ENCODE data around the gene TMEM139.

TMEM139 gene

DNA sequence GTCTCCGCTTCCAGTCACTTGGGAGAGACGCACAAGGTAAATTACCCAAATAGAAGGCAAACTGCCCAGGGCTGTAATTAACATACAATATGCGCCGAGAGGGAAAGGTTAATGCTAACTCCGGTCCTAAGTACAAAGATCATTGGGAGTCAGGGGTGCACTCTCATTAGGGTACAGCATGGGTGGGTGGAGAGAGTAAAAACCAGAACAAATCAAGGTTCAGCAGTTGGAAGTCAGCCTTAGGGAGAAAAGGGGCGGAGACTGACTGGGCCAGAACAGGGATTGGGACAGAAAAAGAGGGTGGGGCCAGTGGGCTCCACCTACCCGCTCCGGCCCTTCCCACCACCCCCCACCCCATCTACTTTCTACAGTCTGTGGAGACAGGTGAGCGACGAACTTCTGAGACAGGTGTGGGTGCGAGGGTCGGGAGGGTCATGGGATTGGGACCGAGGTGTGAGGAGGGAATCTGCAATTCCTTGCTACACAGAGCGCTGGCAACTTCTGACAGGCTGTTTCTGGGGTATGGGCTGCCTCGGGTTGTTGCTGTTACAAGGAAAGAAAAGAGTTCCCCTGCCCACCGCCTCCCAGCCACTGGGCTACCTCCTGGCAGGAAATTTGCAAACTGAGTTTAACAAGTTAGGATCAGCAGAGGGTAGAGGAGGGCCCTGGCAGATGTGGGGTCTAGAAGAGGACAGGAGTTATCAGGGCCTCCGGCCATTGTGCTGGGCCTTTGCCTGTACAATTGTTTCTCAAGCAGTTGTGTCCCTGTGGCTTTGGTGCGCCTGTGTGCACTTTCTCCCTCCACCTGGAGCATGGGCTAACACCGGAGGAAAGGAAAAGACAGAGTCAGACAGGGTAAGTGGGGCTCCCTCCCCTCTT, at the start of gene TMEM139:
Gene TMEM139, plus strand, starts transcription at position 368 of the 879 bp plus-strand sequence. CDS start 1,000 bp downstream, outside the sequence.
- DNase-seq, result no peak

DNA sequence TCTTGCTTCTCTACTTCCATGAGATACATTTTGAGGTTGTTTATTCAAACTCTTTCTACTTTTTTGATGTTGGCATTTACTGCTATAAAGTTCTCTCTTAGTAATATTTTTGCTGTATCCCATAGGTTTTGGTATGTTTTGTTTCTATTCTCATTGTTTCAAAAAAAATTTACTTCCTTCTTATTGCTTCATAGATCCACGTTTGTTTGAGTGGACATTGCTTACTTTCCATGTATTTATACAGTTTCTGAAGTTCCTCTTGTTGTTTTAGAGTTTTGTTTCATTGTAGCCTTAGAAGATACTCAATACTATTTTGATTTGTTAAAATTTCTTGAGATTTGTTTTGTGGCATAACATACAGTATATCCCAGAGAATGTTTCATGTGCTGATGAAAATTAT, 49.2 kb upstream of the TMEM139 start:
- DNase-seq, result no peak

DNA sequence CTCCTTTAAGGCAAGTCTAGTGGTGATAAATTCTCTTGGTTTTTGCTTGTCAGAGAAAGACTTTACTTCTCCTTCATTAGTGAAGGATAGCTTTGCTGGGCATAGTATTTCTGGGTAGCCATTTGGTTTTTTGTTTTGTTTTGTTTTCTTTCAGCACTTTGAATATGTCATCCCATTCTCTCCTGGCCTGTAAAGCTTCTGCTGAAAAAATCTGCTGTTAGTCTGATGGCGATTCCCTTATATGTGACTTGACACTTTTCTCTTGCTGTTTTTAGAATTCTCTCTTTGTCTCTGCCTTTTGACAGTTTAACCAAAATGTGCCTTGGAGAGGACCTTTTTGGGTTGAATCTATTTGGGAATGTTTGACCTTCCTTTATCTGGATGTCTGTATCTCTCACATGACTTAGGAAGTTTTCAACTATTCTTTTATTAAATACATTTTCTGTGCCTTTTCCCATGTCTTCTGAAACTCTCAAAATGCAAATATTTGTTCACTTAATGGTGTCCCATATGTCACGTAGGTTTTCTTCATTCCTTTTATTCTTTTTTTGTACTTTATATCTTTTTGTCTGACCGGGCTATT, 48.3 kb upstream of the TMEM139 start:
- DNase-seq, result no peak

DNA sequence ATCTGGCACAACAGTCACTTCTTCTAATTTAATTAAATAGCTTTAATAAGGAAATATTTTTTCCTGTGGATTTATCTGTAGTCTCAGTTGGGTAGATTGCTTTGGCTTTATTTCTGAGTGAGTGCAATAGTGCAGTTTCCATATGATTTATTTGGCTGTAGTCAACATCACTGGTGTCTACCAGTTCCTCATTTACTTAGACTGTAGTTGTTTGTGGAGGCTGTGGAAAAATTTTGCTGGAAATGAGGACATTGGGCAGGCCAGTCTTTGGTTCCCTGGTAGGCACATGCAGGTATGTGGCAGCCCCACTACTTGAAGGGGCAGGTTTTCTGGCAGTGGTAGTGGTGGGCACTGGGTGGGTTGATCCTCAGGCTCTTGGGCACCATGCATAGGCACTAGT, 47.4 kb upstream of the TMEM139 start:
- no peak for DNase-seq

DNA sequence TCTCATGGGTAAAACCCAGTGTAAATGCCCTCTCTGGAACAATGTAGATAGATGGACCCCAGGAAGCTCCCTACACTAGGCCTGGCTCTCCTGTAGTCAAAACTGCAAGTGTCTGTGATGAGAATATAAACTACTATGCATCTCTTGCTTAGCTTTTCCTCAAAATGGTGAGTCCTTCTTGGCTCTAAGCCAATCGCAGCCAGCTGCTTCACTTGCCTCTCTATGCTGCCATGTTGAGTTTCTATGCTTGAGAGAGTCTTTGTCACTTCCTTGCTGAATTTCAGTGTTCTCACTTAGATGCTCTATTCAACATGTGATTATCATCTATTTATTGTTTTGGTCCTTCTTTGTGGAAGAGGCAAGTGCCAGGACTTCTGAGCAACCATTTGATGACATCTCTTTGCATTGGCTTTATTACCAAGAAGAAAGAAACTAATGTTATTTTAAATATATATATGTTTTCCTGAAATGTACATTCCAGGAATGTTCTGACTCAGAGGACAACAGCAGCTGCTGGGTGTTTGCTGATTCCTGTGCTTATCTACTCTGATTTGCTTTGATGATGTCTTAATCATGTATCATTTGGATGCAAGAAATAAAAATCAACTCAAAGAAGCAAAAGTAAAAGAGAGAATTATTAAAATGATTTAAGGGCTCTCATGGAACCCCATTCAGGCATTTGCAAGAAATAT, 46.3 kb upstream of the TMEM139 start:
- DNase-seq, result no peak

DNA sequence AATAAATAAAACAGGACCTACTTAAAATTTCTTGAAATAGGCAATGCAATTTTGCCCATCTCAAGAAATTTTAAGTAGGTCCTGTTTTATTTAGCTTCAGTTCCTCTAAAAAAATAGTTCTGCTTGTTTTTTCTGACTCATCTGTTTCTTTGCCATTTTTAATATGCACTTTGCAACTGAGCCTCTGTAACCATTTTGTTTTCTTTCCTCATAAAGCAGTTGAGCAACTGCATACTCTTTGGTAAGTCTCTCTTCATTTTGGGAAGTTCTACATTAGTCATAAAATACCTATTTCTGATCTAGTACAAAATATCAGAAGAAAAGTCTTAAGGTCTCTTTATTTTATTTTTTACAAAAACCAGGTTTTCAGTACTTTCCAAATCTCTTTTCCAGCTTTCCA, 44.9 kb upstream of the TMEM139 start:
- no peak for DNase-seq

DNA sequence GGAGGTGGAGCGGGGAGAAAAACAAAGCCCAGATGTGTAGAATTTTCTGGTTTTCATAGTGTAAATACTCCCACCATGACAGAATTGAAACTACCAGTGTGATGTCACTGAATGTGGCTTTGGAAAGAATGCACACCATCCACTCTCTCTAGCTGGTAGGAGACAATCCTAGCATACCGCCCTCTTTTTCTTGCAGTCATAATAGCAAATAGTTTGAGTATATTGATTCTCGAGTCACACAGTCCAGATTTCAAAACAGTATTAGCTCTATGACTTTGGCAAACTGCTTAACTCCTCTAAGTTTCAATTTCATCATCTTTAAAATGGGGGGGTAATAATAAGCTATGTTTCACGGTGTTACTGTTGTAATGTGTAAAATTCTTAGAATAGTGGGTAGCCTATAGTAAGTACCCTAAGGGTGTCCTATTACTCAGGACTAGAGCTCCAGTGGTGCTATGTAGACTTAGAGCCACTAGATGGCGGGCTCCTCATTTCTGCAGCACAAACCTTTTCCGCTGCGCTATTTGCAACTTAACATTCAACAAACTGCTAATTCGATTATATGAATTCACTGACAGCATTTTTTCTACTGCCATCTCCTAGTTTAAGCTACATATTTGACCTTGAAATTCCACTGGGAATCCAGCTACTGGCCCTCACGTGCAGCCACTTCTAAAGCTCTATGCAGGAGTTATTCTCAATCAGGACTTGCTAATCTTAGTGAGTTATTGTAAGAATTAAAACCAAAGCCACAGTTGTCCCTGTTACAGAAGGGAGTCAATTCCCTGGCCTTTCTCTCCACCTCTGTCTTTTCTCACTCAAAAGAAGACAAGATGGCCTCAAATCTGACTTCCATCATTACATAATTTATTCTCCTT, 44.2 kb upstream of the TMEM139 start:
- peak; percentile 13 to 40 (median 29) for DNase-seq

DNA sequence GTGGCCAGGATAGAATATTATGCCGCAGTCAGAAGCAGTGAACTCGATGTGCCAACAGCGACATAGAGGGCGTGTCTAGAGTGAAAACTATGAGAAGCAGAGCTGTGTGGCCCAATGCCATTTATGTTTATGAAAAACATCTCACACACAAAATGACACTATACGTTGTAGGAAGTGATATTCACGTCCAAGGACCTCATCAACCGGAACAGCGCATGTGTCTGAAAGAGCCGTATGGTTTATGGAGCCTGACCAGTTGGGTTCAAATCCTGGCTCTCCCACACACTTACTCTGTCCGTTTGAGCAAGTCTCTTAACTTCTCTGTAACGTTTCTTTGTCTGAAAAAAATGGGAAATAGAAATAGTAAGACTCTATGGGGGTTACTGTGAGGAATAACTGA, 42.5 kb upstream of the TMEM139 start:
- no peak for DNase-seq

DNA sequence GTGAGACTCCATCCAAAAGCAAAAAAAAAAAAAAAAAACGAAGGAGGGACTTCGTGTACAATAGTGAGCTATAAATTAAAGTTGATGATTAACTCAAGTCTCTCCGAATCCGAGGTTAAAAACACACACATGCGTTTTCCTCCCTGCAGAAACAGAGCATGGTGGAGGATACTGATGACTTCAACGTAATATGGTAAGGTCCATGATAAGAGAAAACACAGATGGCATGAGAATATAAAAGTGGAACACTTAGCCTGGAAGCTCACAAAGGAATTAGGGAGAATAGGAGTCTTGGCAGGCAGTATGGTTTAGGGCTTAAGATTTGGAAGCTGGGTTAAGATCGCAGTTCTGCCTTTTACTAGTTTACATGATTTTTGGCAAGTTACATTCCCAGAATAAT, 41.6 kb upstream of the TMEM139 start:
- DNase-seq, result no peak

DNA sequence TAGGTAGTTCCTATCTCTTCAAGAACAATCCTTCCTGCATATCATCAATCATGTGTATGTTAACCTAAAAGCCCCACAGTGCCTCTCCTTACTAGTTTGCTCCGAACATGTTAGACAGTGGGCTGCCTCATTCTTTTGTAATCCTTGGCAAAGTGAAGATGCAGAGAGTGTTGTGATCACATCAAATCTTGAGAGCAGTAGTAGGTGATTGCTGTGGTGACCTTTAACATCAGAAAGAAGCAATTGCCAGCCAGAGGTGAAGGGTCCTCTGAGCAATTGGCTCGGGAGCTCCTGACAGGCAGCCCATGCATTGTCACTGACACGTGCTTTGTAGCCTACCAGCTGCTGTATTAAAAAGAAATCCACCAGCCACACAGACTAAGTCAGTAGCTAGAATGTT, 41.1 kb upstream of the TMEM139 start:
- DNase-seq, result no peak

DNA sequence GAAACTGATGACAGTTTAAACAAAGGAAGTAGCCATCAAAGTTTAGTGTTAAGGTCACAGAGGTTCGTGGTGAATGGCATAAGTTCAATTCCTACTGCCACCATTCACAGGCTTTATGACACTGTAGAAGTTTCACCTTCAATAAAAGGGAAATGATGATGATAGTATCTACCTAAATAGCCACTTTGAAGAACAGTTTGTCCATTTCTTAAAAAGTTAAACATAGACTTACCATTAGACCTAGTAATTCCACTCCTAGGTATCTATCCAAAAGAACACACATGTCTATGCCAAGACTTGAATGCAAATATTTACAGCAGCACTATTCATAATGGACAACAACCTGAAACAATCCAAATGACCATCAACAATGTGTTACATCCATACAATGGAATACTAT, 40.4 kb upstream of the TMEM139 start:
- DNase-seq, result no peak

DNA sequence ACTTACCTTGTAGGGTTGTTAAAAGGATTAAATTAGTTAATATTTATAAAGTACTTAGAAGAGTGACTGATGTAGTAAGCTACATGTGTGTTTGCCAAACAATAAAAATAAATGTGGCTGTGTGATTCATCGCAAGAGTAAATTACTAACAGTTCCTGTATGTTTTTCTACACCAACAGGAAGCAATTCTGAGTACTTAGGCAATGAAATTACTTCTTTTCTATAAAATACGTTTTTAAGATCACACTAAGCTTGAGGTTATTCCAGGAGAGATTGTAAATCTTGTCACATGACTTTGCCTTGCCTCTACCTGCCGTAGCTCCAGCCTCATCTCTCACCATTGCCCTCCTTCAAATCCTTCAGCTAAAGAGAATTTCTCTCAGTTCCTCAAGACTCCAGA, 39.6 kb upstream of the TMEM139 start:
- no peak for DNase-seq

DNA sequence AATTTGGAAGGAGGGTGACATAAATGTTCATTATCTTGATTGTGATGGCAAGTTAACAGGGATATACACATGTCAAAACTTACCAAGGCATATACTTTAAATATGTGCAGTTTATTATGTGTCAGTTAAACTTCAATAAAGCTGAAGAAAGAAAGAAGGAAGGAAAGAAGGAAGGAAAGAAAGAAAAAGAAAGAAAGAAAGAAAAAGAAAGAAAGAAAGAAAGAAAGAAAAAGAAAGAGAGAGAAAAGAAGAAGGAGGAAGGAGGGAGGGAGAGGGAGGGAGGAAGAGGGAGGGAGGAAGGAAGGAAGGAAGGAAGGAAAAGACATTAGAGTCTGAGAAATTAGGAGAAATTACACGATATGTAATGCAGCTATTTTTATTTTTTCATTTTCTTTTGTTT, 37.4 kb upstream of the TMEM139 start:
- DNase-seq, result no peak

DNA sequence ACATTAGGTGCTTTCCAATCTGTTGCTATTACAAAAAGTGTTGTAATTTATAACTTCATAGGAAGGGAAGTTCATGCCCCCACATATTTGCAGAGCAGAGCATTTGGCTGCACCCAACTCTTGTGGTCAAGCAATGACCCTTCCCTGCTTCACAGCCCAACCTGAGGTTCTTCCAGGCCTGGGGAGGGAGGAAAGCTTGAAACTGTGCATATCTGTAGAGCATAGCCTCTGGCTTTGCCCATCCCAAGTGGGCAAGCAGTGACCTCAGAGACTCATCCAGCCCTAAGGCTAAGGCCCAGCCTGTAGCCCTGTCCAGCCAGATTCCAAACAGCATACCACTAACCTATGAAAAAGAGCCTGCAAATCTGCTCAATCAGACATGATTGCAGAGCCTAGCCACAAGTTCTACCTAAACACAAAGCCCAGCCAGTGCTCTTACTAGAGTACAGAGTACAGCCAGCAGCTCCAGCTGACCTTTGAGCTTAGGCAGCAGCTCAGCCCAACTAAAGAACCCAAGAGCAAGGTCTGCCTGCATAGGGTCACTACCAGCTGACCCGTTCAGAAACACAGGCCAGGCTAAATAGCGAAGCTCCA, 35.9 kb upstream of the TMEM139 start:
- no peak for DNase-seq

DNA sequence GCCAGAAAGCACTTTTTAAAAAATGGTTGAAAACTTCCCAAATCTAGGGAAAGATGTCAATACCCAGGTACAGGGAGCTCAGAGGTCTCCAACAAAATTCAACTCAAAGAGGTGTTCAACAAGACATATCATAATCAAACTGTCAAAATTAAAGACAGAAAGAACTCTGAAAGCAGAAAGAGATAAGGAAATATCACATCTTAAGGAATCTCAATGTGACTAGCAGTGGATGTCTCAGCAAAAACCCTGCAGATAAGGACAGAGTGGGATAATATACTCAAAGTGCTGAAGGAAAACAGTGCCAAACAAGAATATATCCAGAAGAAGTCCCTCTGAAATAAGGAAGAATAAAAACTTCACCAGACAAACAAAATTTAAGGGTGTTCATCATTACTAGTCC, 34.6 kb upstream of the TMEM139 start:
- DNase-seq, result no peak

DNA sequence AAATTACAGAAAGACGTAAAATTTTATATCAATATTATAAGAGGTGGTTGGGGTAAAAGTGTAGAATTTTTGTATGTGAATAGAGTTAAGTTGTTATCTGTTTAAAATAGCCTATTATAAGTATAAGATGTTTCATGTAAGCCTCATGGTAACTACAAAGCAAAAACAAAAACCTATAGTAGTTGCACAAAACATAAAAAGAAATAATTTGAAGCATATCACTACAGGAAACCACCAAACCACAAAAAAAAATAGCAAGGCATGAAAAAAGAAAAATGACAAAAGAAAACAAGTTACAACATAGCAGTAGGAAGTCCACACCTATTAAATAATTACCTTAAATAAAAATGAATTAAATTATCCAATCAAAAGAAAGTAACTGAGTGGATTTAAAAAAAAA, 33.9 kb upstream of the TMEM139 start:
- no peak for DNase-seq

DNA sequence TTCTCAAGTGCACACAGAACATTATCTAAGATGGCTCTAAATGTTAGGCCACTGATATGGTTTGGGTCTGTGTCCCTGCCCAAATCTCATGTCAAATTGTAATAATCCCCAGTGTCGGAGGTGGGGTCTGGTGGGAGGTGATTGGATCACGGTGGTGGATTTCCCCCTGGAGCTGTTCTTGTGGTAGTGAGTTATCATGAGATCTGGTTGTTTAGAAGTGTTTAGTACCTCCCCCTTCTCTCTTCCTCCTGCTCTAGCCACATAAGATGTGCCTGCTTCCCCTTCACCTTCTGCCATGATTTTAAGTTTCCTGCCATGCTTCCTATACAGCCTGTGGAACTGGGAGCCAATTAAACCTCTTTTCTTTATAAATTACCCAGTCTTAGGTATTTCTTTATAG, 32.8 kb upstream of the TMEM139 start:
- DNase-seq, result no peak

DNA sequence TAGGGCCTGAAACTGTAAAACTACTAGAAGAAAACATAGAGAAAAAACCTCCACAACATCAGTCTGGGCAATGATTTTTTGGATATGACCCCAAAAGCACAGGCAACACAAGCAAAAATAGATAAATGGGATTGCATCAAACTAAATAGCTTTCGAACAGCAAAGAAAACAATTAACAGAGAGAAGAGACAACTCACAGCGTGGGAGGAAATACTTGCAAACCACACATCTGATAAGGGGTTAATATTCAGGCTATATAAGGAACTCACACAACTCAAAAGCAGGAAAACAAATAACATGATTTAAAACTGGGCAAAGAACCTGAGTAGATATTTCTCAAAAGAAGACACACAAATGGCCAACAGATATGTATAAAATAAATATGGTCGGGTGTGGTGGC, 29.2 kb upstream of the TMEM139 start:
- no peak for DNase-seq

DNA sequence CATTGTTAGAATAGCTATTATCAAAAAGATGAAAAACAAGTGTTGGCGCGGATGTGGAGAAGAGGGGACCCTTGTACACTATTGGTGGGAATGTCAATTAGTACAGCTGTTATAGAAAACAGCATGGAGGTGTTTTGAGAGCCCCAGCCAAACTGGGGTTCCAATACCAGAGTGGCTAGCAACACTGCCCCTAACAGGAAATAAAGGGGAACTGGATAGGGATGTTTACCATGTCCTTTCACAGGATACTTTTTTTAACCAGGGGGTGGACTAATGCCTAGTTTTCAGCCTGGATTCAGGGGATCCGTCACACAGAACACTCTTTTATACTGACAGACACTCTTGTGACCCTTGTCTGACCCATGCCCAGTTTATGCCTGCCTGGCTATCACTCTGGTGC, 28.4 kb upstream of the TMEM139 start:
- DNase-seq, result no peak

DNA sequence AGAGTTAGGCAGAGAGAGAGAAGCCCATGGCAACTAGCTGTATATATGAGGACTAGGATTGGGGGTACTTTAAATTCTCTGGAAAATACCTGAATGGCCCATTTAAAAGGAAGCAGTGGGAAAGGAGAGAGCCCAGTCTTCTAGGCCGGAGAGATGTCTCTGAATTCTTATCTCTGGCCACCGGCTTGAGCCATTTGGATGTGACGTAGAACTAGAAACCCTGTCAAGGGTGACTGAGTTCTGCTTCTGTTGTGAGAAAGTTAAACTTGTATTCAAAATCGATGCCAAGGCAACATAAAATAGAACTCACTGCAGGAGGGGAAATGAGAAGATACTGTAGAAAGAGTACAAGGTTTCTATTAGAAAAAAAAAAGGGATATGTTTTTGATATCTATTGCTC, 27.8 kb upstream of the TMEM139 start:
- no peak for DNase-seq

DNA sequence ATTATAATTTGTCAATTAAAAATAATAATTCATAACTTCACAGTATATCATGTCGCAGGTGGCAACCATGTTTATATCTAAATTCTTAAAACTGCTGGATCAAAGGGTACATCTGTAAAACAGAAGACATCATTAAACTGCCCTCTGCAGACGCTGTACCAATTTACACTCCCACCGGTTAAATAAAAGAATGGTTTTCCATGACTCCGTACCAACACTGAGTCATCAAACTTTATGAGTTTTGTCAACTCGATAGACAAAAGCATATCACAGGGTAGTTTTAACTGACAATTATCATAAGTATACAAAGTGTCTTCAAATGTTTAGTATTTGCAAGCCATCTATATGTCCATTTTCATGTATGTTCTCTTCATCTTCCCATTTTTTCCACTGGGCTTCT, 27.3 kb upstream of the TMEM139 start:
- DNase-seq, result no peak

DNA sequence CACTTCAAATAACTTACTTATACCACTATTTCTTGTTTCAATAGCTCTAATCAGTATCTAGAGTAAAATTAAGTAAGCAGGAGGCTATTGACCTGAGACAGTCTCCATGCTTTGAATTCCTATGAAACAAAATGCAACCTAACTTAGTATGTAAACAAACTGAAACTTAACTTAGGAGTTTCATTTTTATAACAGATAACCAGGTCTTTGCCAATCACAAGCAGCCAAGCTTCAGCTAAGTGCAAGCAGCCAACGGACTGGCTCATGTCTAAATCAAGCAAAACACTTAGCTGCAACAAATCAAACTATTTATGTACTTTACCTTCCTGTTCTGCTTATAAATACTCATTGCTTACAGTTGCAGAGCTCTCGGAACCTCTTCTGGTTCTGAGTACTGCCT, 25.9 kb upstream of the TMEM139 start:
- DNase-seq, result no peak

DNA sequence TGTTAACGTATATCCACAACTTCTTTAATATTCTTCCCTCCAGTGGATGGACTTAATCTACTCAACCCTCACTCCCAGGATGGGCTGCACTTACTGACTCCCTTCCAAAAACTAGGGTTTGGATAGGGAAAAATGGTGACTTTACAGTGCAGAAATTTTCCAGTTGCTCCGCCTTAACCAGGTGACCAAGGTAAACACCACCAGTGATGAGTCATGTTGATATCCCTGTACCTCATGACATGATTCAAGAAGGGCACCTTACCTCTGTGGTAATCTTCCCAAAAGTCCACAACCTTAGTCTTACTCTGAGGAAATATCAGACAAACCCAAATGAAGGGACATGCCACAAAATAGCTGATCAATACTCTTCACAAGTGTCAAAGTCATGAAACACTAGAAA, 25.0 kb upstream of the TMEM139 start:
- DNase-seq, result no peak

Measured in activated CD4-positive, CD25-positive, alpha-beta regulatory T cell (primary cell).